Measurements from ENCODE around the gene IL23A.
A peak's percentile ranks its signal among the peaks of the same experiment; 100 is the strongest.
"Not testable (repeated sequence)": the region's sequence is repeated elsewhere in the genome, so short reads cannot be mapped to it uniquely, and the experiment has no call there.

Gene IL23A

GRCh38 chr12:56338308-56339157 lies at the start of gene IL23A:
Gene IL23A, plus strand, starts transcription at chr12:56338884. Its CDS starts 161 bp downstream, at chr12:56339045.
- DNase-seq: peak; percentile 95

- no peak for DNase-seq
Observed at GRCh38 chr12:56293795-56294194, 44.9 kb upstream of the IL23A start.

- no peak for DNase-seq
Observed at GRCh38 chr12:56296295-56296694, 42.4 kb upstream of the IL23A start.

GRCh38 chr12:56297400-56297799 lies 41.3 kb upstream of the IL23A start:
- no peak for DNase-seq

GRCh38 chr12:56298828-56299227 lies 39.9 kb upstream of the IL23A start:
- DNase-seq: no peak

GRCh38 chr12:56299308-56299852 lies 39.3 kb upstream of the IL23A start:
- peak; percentile 70 for DNase-seq

GRCh38 chr12:56299853-56300643 lies 38.6 kb upstream of the IL23A start, which contains the start of gene CS:
Gene CS, minus strand, starts transcription at chr12:56300330. Its CDS starts 129 bp downstream, at chr12:56300201.
- DNase-seq: peak; percentile 100

GRCh38 chr12:56300644-56301464 lies 37.8 kb upstream of the IL23A start:
- no peak for DNase-seq

GRCh38 chr12:56304276-56304675 lies 34.4 kb upstream of the IL23A start:
- no peak for DNase-seq

- no peak for DNase-seq
Observed at GRCh38 chr12:56304872-56305590, 33.7 kb upstream of the IL23A start.

GRCh38 chr12:56307221-56307965 lies 31.3 kb upstream of the IL23A start:
- no peak for DNase-seq

GRCh38 chr12:56308714-56309113 lies 30.0 kb upstream of the IL23A start:
- no peak for DNase-seq

GRCh38 chr12:56311003-56311402 lies 27.7 kb upstream of the IL23A start:
- DNase-seq: no peak

GRCh38 chr12:56315249-56315621 lies 23.4 kb upstream of the IL23A start:
- no peak for DNase-seq

- peak; percentile 96 for DNase-seq
Observed at GRCh38 chr12:56315622-56316473, 22.8 kb upstream of the IL23A start, which contains the start of gene CNPY2. Gene CNPY2, minus strand, starts transcription at chr12:56315988. Its CDS starts 771 bp downstream, at chr12:56315217.

GRCh38 chr12:56317675-56318074 lies 21.0 kb upstream of the IL23A start:
- no peak for DNase-seq

- no peak for DNase-seq
Observed at GRCh38 chr12:56321027-56321426, 17.7 kb upstream of the IL23A start.

- not testable (repeated sequence) for DNase-seq
Observed at GRCh38 chr12:56321610-56322009, 17.1 kb upstream of the IL23A start.

GRCh38 chr12:56324206-56324605 lies 14.5 kb upstream of the IL23A start:
- no peak for DNase-seq

GRCh38 chr12:56326126-56326525 lies 12.6 kb upstream of the IL23A start:
- no peak for DNase-seq
